Measurements from ENCODE around the gene ZSCAN31.

GRCh38 chr6:28326371-28326948, 9.5 kb downstream of the ZSCAN31 start:
- no peak for TF ChIP-seq REST (IDR thresholded peaks at IDR 0.05; ENCODE audit: insufficient read depth in 1 of 2, low read depth in 2 of 2, low read length in 2 of 2)
- TF ChIP-seq SIN3A (IDR thresholded peaks at IDR 0.05; ENCODE audit: borderline replicate concordance, insufficient read depth, low read length), result no peak

Data from PFSK-1 (cell line).